PFSK-1 (cell line): ENCODE results near the gene GRWD1.

ENCODE experiments used
- FOXP2 ChIP-seq: optimal IDR thresholded peaks from 2 replicates; pipeline ENCODE3; 2011; ENCODE audit warnings: borderline replicate concordance, control low read depth, inconsistent platforms; ENCODE audit not compliant: insufficient read depth; ENCODE audit errors: extremely low read length, extremely low read depth
- POLR2AphosphoS5 ChIP-seq: IDR thresholded peaks from 2 replicates; pipeline ENCODE4 v1.6.1; 2012; ENCODE audit warnings: low read depth, mild to moderate bottlenecking, control low read depth, low read length, moderate library complexity
- SIN3A ChIP-seq: IDR thresholded peaks from 2 replicates; pipeline ENCODE4 v1.6.1; 2012; ENCODE audit warnings: mild to moderate bottlenecking, low read length, moderate library complexity, borderline replicate concordance; ENCODE audit not compliant: insufficient read depth
- TAF1 ChIP-seq: IDR thresholded peaks from 2 replicates; pipeline ENCODE4 v1.6.1; 2012; ENCODE audit warnings: low read length, control low read depth, borderline replicate concordance; ENCODE audit not compliant: insufficient read depth
- TF ChIP-seq, protein P1 (sequence below), 2 experiments: IDR thresholded peaks; 2 replicates each; pipeline versions ENCODE4 v1.6.1 to v1.8.0; 2011 to 2012; ENCODE audit warnings: low read depth in 2 of 2, low read length in 2 of 2, control low read depth in 1 of 2, inconsistent platforms in 1 of 2, mild to moderate bottlenecking in 1 of 2, moderate library complexity in 1 of 2; ENCODE audit not compliant: insufficient read depth in 1 of 2

GRWD1 gene

DNA sequence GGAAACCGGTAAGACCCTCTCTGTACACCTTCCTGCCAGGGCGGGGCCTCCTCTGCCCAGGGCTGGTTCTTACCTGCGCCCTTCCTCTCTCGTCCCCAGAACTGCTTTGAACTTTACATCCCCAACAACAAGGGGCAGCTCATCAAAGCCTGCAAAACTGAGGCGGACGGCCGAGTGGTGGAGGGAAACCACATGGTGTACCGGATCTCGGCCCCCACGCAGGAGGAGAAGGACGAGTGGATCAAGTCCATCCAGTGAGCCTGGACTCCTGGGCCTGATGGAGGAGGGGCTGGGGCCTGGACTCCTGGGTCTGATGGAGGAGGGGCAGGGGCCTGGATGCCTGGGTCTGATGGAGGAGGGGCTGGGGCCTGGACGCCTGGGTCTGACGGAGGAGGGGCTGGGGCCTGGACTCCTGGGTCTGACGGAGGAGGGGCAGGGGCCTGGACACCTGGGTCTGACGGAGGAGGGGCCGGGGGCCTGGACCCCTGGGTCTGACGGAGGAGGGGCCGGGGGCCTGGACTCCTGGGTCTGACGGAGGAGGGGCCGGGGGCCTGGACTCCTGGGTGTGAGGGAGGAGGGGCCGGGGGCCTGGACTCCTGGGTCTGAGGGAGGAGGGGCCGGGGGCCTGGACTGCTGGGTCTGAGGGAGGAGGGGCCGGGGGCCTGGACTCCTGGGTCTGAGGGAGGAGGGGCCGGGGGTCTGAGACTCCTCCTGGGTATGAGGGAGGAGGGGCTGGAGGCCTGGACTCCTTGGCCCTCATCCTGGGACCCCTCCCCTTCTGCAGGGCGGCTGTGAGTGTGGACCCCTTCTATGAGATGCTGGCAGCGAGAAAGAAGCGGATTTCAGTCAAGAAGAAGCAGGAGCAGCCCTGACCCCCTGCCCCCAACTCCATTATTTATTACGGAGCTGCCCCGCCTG is 32.8 kb downstream of the GRWD1 start:
- TF ChIP-seq, protein P1, sequence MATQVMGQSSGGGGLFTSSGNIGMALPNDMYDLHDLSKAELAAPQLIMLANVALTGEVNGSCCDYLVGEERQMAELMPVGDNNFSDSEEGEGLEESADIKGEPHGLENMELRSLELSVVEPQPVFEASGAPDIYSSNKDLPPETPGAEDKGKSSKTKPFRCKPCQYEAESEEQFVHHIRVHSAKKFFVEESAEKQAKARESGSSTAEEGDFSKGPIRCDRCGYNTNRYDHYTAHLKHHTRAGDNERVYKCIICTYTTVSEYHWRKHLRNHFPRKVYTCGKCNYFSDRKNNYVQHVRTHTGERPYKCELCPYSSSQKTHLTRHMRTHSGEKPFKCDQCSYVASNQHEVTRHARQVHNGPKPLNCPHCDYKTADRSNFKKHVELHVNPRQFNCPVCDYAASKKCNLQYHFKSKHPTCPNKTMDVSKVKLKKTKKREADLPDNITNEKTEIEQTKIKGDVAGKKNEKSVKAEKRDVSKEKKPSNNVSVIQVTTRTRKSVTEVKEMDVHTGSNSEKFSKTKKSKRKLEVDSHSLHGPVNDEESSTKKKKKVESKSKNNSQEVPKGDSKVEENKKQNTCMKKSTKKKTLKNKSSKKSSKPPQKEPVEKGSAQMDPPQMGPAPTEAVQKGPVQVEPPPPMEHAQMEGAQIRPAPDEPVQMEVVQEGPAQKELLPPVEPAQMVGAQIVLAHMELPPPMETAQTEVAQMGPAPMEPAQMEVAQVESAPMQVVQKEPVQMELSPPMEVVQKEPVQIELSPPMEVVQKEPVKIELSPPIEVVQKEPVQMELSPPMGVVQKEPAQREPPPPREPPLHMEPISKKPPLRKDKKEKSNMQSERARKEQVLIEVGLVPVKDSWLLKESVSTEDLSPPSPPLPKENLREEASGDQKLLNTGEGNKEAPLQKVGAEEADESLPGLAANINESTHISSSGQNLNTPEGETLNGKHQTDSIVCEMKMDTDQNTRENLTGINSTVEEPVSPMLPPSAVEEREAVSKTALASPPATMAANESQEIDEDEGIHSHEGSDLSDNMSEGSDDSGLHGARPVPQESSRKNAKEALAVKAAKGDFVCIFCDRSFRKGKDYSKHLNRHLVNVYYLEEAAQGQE (IDR thresholded peaks at IDR 0.05; ENCODE audit: insufficient read depth in 1 of 2, low read depth in 2 of 2, low read length in 2 of 2) = no peak
- TF ChIP-seq SIN3A (no peak), POLR2AphosphoS5 (no peak), FOXP2 (no peak), TAF1 (no peak)

GRCh38 chr19:48479686-48480085 is 33.9 kb downstream of the GRWD1 start:
- TF ChIP-seq POLR2AphosphoS5 = 0 out of 2 replicates have a peak, but pooled peaks have one; percentile 15
- TF ChIP-seq, protein P1 (IDR thresholded peaks at IDR 0.05; ENCODE audit: insufficient read depth in 1 of 2, low read depth in 2 of 2, low read length in 2 of 2) = no peak

GRCh38 chr19:48480183-48480557 is 34.4 kb downstream of the GRWD1 start:
- TF ChIP-seq, protein P1 (IDR thresholded peaks at IDR 0.05; ENCODE audit: insufficient read depth in 1 of 2, low read depth in 2 of 2, low read length in 2 of 2) = no peak
- TF ChIP-seq POLR2AphosphoS5 (no peak), SIN3A (no peak)

GRCh38 chr19:48480558-48481500 is 35.0 kb downstream of the GRWD1 start:
- no peak for TF ChIP-seq POLR2AphosphoS5
- TF ChIP-seq SIN3A = no peak
- TF ChIP-seq TAF1 = no peak

DNA sequence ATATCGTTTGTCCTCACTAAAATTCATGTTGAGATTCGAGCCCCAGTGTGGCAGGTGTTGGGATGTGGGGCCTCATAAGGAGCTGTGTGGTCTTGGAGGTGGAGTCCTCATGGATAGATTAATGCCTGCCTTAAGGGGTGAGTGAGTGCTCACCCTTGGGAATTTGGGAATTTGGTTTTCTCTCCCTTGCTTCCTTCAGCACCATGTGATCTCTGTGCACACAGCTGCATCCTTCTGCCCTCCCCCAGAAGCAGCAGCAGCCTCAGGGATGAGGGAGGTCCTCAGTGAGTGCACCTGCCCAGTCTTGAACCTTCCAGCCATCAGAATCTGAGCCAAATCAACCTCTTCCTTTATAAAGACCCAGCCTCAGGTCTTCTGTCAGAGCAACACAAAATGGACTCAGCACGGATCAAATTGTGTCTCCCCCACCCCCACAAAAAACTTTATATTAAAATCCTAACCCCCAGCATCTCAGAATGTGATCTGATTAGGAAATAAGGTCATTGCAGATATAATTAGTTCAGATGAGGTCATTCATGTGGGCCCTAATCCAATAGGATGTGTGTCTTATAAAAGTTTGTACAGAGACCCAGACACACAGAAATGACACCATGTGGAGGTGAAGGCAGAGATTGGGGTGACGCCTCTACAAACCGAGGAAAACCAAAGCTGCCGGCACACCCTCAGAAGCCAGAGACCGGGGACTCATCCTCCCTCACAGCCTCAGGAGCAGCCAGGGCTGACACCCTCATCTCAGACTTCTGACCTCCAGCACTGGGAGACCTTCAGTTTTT is 36.3 kb downstream of the GRWD1 start:
- TF ChIP-seq FOXP2 (no peak), SIN3A (no peak), POLR2AphosphoS5 (no peak; the same call in 1 of the 2 replicates), TAF1 (no peak)
- TF ChIP-seq, protein P1 (IDR thresholded peaks at IDR 0.05; ENCODE audit: insufficient read depth in 1 of 2, low read depth in 2 of 2, low read length in 2 of 2) = no peak
